HG03060 (cell line): ENCODE data around the gene FSTL5.
"Not testable (repeated sequence)": the region's sequence is repeated elsewhere in the genome, so short reads cannot be mapped to it uniquely, and the experiment has no call there.

Experiments used
- ATAC-seq: cut with Tn5 transposase; IDR thresholded peaks from one replicate; pipeline ENCODE4 v1.9.1; 2021; ENCODE audit warnings: low read depth, moderate number of reproducible peaks; ENCODE audit not compliant: unreplicated experiment

Gene FSTL5

DNA sequence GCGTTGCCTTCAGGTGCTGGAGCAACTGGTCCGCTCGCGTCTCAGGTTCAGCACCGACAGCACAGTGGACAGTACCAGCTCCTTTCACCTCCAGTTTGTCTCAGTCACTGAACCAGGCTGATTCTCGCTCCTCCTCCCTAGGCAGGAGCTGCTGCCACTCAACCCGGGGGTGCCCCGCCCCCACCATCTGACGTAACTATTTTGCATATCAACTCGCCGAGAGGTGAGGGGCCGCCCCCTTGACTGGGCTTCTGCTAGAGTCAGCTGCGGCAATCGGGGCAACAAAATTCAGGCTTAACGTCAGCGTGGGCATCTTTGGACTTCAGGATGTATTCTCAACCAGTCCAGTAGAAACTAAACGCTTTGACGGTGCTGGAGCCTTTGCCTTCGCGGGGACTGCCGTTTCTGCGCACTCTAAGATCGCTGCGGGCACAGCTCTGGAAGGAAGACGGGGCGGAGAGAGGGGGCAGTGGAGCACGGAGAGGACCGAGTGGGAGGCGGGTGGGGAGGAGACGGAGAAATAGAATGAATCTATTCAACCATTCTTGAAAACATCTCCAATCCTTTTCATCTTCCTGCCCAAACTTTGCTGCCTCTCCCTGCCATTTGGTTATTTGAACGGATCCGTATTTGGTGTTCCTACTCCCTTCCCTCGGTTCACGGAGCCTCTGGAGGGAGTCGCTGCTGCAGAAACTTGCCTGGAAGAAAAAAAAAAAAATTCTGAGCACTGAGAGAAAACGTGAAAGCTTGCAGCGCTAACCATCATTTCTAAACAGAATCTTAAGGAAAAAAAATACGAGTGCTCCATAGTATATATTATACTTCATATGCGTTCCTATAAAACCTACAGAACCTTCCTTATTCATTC, at the start of gene FSTL5:
Gene FSTL5, minus strand, starts transcription at position 109 of the 868 bp plus-strand sequence. CDS start 52,604 bp downstream, outside the sequence.
- peak; percentile 64 for ATAC-seq

DNA sequence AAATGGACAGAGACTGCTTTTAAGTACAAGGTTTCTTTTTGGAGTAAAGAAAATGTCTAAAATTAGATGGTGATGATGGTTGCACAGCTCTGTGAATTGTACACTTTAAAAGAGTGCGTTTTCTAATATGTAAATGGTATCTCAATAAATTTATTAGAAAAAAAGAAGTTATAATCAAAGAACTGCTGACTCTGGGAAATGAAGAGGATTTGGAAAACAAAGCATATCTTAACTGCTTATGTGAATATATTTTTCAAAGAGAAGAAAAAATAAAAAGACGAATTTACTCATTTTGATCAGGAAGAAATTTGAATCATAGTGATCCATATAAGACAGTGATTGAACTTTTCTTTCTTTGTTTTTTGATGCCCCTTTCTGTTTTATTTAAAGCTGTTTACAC, 45.9 kb upstream of the FSTL5 start:
- ATAC-seq = no peak

DNA sequence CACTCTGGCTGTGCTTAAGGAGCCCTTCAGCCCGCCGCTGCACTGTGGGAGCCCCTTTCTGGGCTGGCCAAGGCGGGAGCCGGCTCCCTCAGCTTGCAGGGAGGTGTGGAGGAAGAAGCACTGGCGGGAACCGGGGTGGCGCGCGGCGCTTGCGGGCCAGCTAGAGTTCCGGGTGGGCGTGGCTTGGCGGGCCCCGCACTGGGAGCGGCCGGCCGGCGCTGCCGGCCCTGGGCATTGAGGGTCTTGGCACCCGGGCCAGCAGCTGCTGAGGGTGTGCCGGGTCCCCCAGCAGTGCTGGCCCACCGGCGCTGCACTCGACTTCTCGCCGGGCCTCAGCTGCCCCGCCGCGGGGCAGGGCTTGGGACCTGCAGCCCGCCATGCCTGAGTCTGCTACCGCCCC, 39.7 kb upstream of the FSTL5 start:
- ATAC-seq = not testable (repeated sequence)

DNA sequence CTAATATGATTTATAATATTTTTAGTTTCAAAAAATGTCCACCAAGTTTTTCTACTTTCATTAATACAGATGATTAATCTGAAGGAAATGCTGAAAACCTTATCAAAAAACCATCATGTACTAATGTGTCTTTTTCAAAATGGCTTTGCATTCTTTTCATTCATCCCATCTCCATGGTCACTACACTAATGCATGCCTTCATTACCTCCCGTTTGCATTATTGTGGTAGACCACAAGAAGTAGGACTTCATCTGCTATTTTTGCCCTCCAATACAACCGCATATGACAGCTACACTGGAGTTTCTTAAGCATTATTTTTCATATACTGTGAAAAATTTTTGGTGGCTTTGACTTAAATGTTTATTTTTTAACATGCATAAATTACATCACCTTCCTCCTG, 37.9 kb upstream of the FSTL5 start:
- ATAC-seq = no peak

DNA sequence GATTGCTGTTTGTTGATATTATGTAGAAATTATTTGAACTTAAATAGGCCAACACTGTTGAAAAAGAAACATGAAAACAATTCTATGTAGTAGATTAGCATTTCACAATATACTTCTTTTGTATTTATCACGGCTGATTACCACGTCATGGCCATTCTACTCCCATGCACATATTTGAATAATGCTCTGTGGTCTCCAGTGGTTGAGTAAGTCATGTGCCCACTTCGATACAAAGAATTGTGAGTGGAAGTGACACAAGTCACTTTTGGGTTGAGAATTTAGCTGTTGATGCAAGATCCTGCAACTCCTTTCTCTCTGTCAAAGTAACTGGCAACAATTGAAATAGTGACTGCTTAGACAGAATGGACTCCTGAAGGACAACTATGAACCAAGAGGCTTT, 6.7 kb upstream of the FSTL5 start:
- ATAC-seq = no peak

DNA sequence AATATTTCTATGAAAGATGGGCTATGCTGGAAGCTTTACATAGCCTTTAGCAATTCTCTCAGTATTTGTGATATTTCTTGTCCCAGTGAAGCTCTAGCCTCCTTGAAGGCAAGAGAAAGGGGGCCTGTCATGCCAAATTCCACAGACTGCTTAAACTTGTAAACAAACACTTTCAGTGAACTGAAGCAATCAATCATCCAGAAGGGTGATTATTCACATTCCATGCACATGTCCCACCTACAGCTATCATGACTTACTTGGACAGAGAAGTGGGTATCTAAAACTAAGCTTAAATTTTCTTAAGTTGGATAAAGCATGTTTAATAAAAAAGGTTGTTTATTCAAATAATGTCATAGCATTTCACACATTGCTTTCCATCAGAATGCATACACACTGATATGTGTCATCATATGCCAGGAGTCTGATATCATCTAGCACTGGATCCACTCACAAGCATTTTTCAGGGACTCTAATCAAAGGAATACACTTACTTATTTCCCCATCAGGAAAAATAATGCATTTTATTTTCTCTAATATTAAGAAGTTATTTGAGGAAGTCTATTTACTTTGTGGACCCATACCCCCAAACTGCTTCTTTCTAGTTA, 1.2 kb upstream of the FSTL5 start:
- ATAC-seq = no peak

DNA sequence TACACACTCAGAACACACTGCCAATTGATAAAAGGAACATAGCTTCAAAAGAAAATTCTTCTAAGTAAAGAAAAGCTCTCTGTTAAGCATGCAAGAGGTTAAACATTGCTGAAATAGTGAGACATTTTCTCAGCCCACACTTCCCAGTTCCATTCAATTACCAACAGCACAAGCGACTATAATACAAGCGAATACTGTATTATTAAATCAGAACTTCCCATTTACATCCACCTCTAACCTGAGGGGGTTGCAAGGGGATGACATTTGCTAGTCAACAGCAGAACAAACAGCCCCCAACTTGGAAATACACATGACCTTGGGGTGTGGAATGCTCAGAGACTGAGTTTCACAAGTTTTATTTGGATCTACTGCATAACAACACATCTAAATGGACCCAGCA, 1.1 kb downstream of the FSTL5 start:
- ATAC-seq = no peak

DNA sequence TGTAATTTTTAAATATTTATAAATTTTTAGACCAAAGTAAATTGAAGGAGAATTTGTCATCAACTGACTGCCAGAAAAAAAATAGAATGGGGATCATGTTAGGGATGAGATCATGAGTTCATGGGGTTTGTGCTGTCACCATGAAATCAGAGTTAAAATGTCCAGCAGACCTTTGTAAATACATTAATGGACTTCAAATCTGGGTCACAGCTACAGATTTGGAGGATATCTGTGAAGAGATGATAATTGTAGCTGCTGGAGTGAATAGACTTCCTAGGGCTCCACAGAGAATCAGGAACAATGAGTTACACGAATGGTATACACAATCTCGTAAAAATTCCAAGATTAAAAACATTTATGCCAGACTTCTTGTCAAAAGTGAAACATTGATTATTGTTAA, 6.6 kb downstream of the FSTL5 start:
- ATAC-seq = no peak

DNA sequence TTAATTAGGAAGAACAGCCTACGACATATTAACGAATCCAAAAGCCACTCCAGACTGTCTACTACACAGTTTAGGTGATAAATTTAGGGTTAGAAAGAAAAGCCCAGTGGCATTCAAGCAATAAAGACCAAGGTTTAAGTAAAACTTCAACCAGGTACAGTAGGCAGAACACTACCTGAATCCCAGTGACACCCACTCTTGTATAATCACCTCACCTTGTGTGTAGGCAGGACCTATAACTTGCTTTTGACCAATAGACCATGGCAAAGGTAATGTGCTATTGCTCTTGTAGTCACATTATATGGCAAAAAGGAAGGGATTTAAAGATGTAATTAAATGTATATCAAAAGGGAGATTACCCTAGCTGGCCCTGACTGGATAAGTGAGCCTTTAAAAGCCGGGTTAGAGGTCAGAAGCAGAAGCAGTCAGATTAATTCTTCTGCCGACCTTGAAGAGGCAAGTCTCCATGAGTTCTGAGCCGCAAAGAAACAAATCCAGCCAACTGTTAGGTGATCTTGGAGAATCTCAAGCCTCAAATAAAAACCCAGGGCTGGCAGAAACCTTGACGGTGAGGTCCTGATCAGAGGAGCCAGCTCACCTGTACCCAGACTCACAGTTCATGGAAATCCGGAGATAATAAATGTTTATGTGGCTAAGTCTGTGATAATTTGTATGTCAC, 8.8 kb downstream of the FSTL5 start:
- ATAC-seq = no peak

DNA sequence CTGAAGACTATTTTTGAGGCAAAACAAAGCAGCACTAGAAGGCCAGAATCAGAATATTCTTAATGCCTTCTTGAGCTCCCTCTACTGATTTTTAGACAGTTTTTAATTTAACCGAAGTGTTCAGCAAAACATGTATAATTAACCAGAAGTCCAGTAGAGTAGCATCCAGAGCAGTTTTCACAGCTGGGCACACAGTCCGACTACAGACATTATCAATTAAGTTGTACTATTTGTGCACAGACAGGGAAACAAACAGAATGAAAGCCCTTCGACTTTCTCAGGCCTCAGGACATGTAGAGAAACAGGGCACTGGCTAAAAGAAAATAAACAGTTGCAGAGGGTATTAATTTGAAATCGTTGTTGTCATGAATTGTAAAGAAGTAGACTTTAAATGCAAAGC, 11.9 kb downstream of the FSTL5 start:
- no peak for ATAC-seq

DNA sequence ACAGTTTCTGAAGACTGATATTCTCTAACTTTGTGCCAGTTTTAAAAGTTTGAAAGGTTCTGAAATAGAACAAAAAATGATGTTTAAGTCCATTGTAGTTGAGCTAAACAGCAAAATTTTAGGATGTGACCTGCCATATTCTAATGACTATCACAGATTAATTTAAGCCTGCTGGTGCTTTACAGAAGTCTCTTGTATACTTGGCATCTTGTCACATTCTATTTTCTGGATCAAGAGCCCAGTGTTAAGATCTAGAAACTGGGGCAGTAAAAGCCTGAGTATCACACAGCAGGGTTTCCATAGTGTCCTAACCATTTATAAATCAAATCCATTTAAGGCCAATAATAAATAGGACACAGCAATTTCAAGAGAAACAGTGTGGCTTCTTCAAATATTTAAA, 12.4 kb downstream of the FSTL5 start:
- no peak for ATAC-seq

DNA sequence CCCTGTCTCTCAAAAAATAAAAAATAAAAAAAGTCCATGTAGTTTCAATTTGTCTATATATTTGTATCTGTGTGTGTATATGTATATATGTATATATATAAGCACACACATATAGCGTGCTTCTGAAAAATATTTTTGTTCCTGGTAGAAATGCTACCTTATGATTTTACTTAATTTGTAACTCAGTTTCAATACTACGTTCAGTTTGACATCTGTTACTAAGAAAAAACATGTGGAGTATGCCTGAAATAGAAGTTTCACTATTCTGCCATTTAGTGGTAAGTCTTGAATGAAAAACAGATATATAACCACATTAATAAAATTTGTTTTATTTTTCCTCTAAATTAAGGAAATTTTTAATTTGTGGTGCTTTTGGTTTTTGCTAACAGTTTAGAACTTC, 14.2 kb downstream of the FSTL5 start:
- no peak for ATAC-seq

DNA sequence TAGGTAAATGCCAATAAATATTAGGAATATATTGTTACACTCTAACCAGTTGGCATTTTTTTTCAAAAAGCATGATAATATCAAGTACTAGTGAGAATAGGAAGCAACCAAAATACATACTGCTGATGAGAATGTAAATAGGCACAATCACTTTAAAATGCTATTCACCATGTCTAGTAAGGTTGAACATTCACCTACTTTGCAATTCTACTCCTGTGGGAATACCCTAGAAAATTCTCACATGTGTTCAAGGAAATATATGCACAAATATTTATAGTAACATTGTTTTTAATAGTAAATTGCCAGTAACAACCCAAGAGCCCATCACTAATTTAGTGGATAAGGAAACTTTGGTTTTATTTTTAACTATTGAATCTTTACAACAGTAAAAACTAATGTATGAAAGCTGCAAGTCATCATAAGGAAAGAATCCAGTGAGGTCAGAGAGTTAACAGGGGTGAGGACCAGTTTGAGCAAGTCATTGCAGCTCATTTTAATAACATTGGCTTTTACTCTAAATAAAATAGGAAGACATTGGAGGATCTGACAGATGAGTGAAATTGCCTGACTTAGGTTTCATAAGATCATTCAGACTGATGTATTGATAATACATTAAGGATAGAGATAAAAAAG, 23.6 kb downstream of the FSTL5 start:
- ATAC-seq = no peak

DNA sequence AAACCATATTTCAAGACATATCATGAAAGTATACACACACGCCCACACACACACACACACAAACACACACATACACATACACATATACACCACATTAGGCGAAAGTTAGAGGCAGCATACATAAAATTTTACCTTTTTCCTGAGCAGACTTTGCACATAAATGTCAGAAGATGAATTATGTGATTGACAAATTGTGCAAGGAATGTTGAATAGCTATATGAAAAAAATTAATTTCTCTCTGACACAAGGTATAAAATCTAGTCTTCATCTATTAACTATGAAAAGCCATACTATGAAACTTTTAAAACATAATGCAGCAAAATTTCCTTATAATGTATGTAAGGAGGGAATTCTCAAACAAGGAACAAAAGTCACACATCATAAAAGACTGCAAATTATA, 24.4 kb downstream of the FSTL5 start:
- no peak for ATAC-seq

DNA sequence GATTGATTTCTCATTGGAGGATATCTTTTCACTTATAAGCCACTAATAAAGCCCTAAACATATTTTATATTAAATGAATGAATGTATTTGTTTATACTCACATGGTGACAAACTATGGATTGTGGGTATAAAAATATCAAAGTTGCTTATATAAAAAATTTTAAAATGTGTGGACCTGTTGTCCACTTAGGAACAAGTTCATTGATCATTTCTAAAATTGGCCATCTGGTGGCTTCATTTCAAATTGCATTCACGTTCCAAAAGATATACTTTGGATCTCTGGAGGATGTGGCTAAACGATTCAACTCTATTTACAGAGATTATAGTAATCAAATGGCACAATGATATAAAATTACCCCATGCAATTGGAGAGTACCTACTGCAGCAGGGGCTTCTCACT, 32.5 kb downstream of the FSTL5 start:
- ATAC-seq = no peak

DNA sequence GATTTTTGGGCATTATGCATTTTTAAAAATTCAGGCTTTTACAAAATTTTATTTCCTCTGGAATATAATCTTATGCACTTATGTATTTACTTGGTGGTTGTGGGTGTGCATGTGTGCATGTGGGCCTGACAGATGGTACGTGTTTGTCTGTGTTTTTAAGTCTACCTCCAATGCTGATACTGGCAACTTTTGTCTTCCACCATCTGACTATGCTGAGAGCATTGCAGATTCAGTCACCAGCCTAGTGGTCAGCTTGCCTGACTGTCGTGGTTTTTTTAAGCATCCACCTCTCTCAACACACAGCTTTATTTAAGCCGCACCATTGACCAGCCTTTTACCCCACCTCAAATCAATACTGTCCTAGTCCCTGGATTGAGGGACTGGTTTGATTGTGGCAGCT, 37.1 kb downstream of the FSTL5 start:
- ATAC-seq = no peak

DNA sequence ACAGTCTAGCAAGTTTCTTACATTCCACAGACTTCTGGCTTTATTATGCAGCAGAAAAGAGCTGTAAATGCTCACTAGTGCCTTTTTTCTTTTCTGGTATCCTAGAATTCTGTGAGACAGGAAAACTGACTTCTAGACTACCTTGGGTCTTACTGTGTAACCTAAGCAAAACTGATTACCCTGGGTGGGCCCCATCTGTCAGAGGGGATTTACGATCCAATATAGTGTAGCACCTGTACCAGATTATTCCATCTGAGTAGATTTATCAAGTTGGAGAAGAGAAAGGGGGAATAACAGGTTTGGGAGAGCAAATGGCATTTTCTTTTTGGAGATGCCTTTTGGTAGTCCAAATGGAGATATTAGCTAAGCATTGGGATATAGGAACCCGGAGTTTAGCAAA, 46.7 kb downstream of the FSTL5 start:
- no peak for ATAC-seq

DNA sequence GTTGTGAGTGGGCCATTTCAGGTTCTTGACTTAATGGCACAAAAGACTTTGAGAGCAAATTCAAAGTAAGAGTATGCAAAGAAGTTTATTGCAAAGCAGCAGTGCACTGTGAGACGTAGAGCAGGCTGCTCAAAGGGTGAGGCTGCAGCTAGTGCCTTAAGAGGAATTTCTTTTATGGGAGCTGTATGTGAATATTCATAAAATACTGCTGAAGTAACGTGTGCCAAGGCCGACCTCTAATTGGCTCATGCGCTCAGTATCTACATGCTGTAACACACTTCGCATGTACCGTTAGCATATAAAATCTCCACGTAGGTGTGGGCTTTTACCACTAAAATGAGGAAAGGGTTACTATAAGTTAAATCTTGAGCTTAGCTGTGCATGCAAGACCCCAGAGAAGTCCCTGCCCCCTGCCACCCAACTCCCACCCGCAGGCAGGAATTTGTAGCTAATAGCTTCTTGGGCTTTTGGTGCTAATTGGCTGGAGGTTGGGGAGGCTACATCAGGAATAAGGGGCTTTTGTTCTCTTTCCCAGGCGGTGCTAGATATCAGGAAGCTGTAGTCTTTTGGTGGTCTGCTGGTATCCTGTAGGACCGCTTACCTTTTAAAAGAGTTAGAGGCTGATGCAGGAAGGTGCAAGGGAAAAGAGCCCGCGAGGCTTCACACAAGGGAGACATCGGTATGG, 47.6 kb downstream of the FSTL5 start:
- no peak for ATAC-seq

DNA sequence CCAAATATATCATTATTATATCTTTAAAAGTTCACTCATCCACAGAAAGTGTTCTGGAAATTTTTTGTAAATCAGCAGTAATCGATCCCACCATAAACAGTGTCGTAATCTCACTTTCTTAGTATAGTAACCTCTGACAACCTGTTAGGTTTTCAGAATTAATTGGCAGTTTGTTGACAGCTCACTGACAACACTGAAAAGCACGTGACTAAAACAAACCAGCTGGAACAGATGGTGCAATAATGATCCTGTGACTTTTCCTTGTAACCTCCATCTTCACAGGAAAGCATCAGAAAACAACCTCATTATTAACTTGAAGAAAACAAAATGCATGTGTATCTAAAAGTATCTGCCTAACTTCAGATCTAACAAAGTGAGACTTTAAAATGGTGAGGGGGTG, 48.5 kb downstream of the FSTL5 start:
- ATAC-seq = no peak

DNA sequence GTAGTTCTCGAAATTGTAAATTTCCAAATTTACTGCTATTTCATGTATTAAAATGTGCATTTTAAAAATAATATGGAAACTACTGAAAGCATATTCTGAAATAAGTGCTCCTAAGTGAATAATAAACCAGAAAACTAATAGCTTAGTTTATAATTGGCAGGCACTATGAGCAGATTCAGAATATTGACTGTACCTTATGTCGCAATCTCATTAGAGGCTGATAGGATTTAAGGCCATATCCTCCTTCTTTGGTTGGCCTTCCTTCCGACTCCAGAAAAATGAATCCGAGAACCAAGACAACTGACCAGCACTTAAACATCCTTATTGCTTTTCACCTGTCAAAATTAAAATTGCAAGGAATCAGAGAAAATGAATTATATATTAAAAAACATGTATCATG, 52.7 kb downstream of the FSTL5 start:
- ATAC-seq = no peak
